ENCODE measurements around the gene RNF31. TPM values are rescaled to one million over a fixed set of nuclear protein-coding genes. Genes with fewer than 3 reads are reported as not detected.

The RNF31 gene
- total and polyA plus RNA-seq, 2 of the 13 experiments (the other 11 are each of a cell fraction or from before 2014, with no cell fraction given), result 48.2 to 86.8 TPM

DNA sequence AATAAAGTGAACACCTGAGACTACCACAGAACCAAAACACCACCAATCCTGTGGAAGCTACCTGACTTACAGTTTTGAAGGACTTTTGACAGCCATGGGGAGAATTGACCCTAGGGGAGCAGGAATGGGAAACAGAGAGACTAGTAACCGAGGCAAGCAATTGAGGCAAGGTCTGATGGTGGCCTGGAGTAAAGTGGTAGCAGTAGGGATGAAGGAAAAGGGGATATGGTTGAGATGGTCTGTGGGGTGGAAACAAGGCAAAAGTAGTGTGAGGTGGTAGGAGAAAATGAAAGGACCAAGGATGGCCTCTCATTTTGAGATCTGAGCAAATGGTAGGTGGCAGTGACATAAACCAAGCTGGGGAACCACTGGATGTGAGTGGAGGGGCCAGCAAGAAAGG is 9.5 kb downstream of the RNF31 start (continued):
- TF ChIP-seq, protein P1, sequence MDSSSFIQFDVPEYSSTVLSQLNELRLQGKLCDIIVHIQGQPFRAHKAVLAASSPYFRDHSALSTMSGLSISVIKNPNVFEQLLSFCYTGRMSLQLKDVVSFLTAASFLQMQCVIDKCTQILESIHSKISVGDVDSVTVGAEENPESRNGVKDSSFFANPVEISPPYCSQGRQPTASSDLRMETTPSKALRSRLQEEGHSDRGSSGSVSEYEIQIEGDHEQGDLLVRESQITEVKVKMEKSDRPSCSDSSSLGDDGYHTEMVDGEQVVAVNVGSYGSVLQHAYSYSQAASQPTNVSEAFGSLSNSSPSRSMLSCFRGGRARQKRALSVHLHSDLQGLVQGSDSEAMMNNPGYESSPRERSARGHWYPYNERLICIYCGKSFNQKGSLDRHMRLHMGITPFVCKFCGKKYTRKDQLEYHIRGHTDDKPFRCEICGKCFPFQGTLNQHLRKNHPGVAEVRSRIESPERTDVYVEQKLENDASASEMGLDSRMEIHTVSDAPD (CRISPR knock-in tag; IDR thresholded peaks at IDR 0.05), result no peak
- TF ChIP-seq EED (CRISPR knock-in tag; IDR thresholded peaks at IDR 0.05), result no peak
- TF ChIP-seq, protein P2, sequence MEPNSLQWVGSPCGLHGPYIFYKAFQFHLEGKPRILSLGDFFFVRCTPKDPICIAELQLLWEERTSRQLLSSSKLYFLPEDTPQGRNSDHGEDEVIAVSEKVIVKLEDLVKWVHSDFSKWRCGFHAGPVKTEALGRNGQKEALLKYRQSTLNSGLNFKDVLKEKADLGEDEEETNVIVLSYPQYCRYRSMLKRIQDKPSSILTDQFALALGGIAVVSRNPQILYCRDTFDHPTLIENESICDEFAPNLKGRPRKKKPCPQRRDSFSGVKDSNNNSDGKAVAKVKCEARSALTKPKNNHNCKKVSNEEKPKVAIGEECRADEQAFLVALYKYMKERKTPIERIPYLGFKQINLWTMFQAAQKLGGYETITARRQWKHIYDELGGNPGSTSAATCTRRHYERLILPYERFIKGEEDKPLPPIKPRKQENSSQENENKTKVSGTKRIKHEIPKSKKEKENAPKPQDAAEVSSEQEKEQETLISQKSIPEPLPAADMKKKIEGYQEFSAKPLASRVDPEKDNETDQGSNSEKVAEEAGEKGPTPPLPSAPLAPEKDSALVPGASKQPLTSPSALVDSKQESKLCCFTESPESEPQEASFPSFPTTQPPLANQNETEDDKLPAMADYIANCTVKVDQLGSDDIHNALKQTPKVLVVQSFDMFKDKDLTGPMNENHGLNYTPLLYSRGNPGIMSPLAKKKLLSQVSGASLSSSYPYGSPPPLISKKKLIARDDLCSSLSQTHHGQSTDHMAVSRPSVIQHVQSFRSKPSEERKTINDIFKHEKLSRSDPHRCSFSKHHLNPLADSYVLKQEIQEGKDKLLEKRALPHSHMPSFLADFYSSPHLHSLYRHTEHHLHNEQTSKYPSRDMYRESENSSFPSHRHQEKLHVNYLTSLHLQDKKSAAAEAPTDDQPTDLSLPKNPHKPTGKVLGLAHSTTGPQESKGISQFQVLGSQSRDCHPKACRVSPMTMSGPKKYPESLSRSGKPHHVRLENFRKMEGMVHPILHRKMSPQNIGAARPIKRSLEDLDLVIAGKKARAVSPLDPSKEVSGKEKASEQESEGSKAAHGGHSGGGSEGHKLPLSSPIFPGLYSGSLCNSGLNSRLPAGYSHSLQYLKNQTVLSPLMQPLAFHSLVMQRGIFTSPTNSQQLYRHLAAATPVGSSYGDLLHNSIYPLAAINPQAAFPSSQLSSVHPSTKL (CRISPR knock-in tag; IDR thresholded peaks at IDR 0.05), result no peak
- no peak for TF ChIP-seq POLR2A (IDR thresholded peaks at IDR 0.05; ENCODE audit: insufficient read depth in 1 of 2, low read depth in 2 of 2, low read length in 2 of 2)
- TF ChIP-seq TP53 (CRISPR knock-in tag; conservative IDR thresholded peaks at IDR 0.05), result no peak
- no peak for TF ChIP-seq KMT2A (CRISPR knock-in tag; IDR thresholded peaks at IDR 0.05)
- TF ChIP-seq NFIB (CRISPR knock-in tag; IDR thresholded peaks at IDR 0.05; ENCODE audit: borderline replicate concordance), result no peak
- no peak for TF ChIP-seq ZNF33B (CRISPR knock-in tag; IDR thresholded peaks at IDR 0.05)
- TF ChIP-seq MYNN (CRISPR knock-in tag; IDR thresholded peaks at IDR 0.05; ENCODE audit: low read depth), result no peak
- no peak for TF ChIP-seq ZNF430 (CRISPR knock-in tag; IDR thresholded peaks at IDR 0.05)
- no peak for TF ChIP-seq RFXAP (CRISPR knock-in tag; IDR thresholded peaks at IDR 0.05; ENCODE audit: borderline replicate concordance)
- TF ChIP-seq ZSCAN25 (CRISPR knock-in tag; IDR thresholded peaks at IDR 0.05), result no peak
- no peak for TF ChIP-seq ZNF790 (CRISPR knock-in tag; IDR thresholded peaks at IDR 0.05; ENCODE audit: borderline replicate concordance)
- TF ChIP-seq, protein P3, sequence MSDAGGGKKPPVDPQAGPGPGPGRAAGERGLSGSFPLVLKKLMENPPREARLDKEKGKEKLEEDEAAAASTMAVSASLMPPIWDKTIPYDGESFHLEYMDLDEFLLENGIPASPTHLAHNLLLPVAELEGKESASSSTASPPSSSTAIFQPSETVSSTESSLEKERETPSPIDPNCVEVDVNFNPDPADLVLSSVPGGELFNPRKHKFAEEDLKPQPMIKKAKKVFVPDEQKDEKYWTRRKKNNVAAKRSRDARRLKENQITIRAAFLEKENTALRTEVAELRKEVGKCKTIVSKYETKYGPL (CRISPR knock-in tag; IDR thresholded peaks at IDR 0.05), result no peak
- 0 out of 2 replicates have a peak, but pooled peaks have one; percentile 40 for TF ChIP-seq PLRG1 (conservative IDR thresholded peaks at IDR 0.05)
- peak; percentile 76; the same call in 1 of the 2 replicates for TF ChIP-seq SOX6 (IDR thresholded peaks at IDR 0.05)
- no peak for TF ChIP-seq SOX6 (CRISPR knock-in tag; IDR thresholded peaks at IDR 0.05)
- no peak for TF ChIP-seq DPF2 (CRISPR knock-in tag; IDR thresholded peaks at IDR 0.05; ENCODE audit: borderline replicate concordance, low read depth)
- no peak for TF ChIP-seq ZNF776 (CRISPR knock-in tag; IDR thresholded peaks at IDR 0.05)
- no peak for TF ChIP-seq ERF (CRISPR knock-in tag; IDR thresholded peaks at IDR 0.05)
- peak; percentile 56 for TF ChIP-seq PHB2 (IDR thresholded peaks at IDR 0.05; ENCODE audit: partially characterized antibody)
- no peak for TF ChIP-seq ZNF121 (CRISPR knock-in tag; IDR thresholded peaks at IDR 0.05)
- no peak for TF ChIP-seq FOXO1 (CRISPR knock-in tag; IDR thresholded peaks at IDR 0.05)
- TF ChIP-seq NONO (IDR thresholded peaks at IDR 0.05), result 0 out of 2 replicates have a peak, but pooled peaks have one; percentile 29
- TF ChIP-seq NONO (CRISPR knock-in tag; conservative IDR thresholded peaks at IDR 0.05), result no peak
- no peak for TF ChIP-seq BCL3 (CRISPR knock-in tag; IDR thresholded peaks at IDR 0.05)

Measured in HepG2 (cell line).